HEK293 (cell line): ENCODE measurements around the gene LYPLAL1.

Experiments
- CTCF ChIA-PET: fragments of 350-600 bp; formaldehyde crosslinking; extraction: SDS; loops from one replicate; lab custom pipeline; 2021; ENCODE audit warnings: antibody characterized with exemption; lab: Yijun Ruan, JAX
- POLR2A ChIA-PET: fragments of 300-600 bp; formaldehyde crosslinking; extraction: SDS; loops from one replicate; lab custom pipeline; 2020; ENCODE audit warnings: antibody characterized with exemption, inconsistent platforms; lab: Yijun Ruan, JAX
- H3K27ac ChIP-seq: fragments of 200-500 bp; sonication (Bioruptor generic); 2 replicates; pipeline ENCODE4 v1.5.1; 2014; ENCODE audit warnings: low read depth, low read length, control low read depth, inconsistent platforms; ENCODE audit errors: extremely low read depth
- H3K36me3 ChIP-seq, 2 experiments: fragments of 200-500 bp in 1 of 2; sonication (Bioruptor generic) in 1 of 2; 1 replicate in 1 of 2; 2 replicates in 1 of 2; pipeline ENCODE4 v1.5.1; 2014 to 2017; ENCODE audit warnings: inconsistent platforms in 2 of 2, low read length in 2 of 2; ENCODE audit not compliant: control insufficient read depth in 2 of 2, insufficient read depth in 1 of 2
- H3K4me1 ChIP-seq: fragments of 200-500 bp; sonication (Bioruptor generic); 2 replicates; pipeline ENCODE4 v1.5.1; 2014; ENCODE audit warnings: mild to moderate bottlenecking, low read length, inconsistent platforms; ENCODE audit not compliant: control insufficient read depth, insufficient read depth
- H3K4me3 ChIP-seq: 2 replicates; pipeline ENCODE4 v1.5.1; 2011; ENCODE audit warnings: low read depth, mild to moderate bottlenecking, control low read depth, low read length, moderate library complexity
- H3K9me3 ChIP-seq: fragments of 200-500 bp; sonication (Bioruptor generic); 2 replicates; pipeline ENCODE4 v1.5.1; 2014; ENCODE audit warnings: low read depth, low read length, inconsistent platforms; ENCODE audit not compliant: control insufficient read depth, insufficient read depth
- GFI1B ChIP-seq: fragments of 450-650 bp; formaldehyde crosslinking; IDR thresholded peaks from 2 replicates; pipeline ENCODE4 v1.5.1; 2016; ENCODE audit warnings: missing biosample characterization, missing genetic modification characterization
- HOXA7 ChIP-seq: sonication (generic); formaldehyde crosslinking; IDR thresholded peaks from 2 replicates; pipeline ENCODE4 v1.8.1; 2022; ENCODE audit warnings: missing genetic modification reagents, borderline replicate concordance
- KLF16 ChIP-seq: fragments of 450-650 bp; formaldehyde crosslinking; IDR thresholded peaks from 2 replicates; pipeline ENCODE4 v1.5.1; 2017; ENCODE audit warnings: missing biosample characterization, missing genetic modification characterization
- KLF8 ChIP-seq: fragments of 450-650 bp; formaldehyde crosslinking; IDR thresholded peaks from 2 replicates; pipeline ENCODE4 v1.5.1; 2016; ENCODE audit warnings: missing biosample characterization, missing genetic modification characterization
- OVOL3 ChIP-seq: fragments of 450-650 bp; formaldehyde crosslinking; IDR thresholded peaks from 2 replicates; pipeline ENCODE4 v1.5.1; 2016; ENCODE audit warnings: missing biosample characterization, missing genetic modification characterization
- SP2 ChIP-seq: fragments of 450-650 bp; formaldehyde crosslinking; IDR thresholded peaks from 2 replicates; pipeline ENCODE4 v1.5.1; 2016; ENCODE audit warnings: missing biosample characterization, missing genetic modification characterization
- TCF7L2 ChIP-seq: IDR thresholded peaks from 2 replicates; pipeline ENCODE4 v1.6.1; 2011; ENCODE audit warnings: low read depth, mild to moderate bottlenecking, inconsistent platforms, low read length, moderate library complexity, borderline replicate concordance
- YY2 ChIP-seq: fragments of 450-650 bp; formaldehyde crosslinking; IDR thresholded peaks from 2 replicates; pipeline ENCODE4 v1.5.1; 2016; ENCODE audit warnings: missing biosample characterization, missing genetic modification characterization
- ZBTB49 ChIP-seq: fragments of 450-650 bp; formaldehyde crosslinking; IDR thresholded peaks from 2 replicates; pipeline ENCODE4 v1.5.1; 2016; ENCODE audit warnings: missing biosample characterization, missing genetic modification characterization, low read depth
- ZFP3 ChIP-seq: fragments of 450-650 bp; formaldehyde crosslinking; IDR thresholded peaks from 2 replicates; pipeline ENCODE4 v1.5.1; 2016; ENCODE audit warnings: low read depth, missing biosample characterization, missing genetic modification characterization
- ZNF214 ChIP-seq: fragments of 450-650 bp; formaldehyde crosslinking; IDR thresholded peaks from 2 replicates; pipeline ENCODE4 v1.5.1; 2017; ENCODE audit warnings: missing biosample characterization, mild to moderate bottlenecking, missing genetic modification characterization, borderline replicate concordance
- ZNF274 ChIP-seq, 2 experiments: fragments of 200-500 bp in 1 of 2; fragments of 450-650 bp in 1 of 2; sonication (Bioruptor generic) in 1 of 2; formaldehyde crosslinking in 1 of 2; IDR thresholded peaks; 2 replicates each; pipeline versions ENCODE4 v1.5.1 to v1.6.1; 2014 to 2016; ENCODE audit warnings: borderline replicate concordance in 1 of 2, inconsistent platforms in 1 of 2, low read length in 1 of 2, missing biosample characterization in 1 of 2, missing genetic modification characterization in 1 of 2
- ZNF335 ChIP-seq: fragments of 450-650 bp; formaldehyde crosslinking; conservative IDR thresholded peaks from 2 replicates; pipeline ENCODE4 v1.5.1; 2016; ENCODE audit warnings: missing biosample characterization, missing genetic modification characterization
- ZNF37A ChIP-seq: fragments of 450-650 bp; IDR thresholded peaks from 2 replicates; pipeline ENCODE4 v1.5.1; 2018; ENCODE audit warnings: missing biosample characterization, missing genetic modification characterization
- ZNF398 ChIP-seq: fragments of 450-650 bp; formaldehyde crosslinking; IDR thresholded peaks from 2 replicates; pipeline ENCODE4 v1.5.1; 2017; ENCODE audit warnings: missing biosample characterization, missing genetic modification characterization
- ZNF488 ChIP-seq: fragments of 450-650 bp; formaldehyde crosslinking; IDR thresholded peaks from 2 replicates; pipeline ENCODE4 v1.5.1; 2016; ENCODE audit warnings: missing biosample characterization, missing genetic modification characterization
- ZNF529 ChIP-seq: fragments of 450-650 bp; formaldehyde crosslinking; IDR thresholded peaks from 2 replicates; pipeline ENCODE4 v1.5.1; 2017; ENCODE audit warnings: missing genetic modification characterization, missing biosample characterization; ENCODE audit not compliant: insufficient replicate concordance
- ZNF571 ChIP-seq: fragments of 450-650 bp; formaldehyde crosslinking; IDR thresholded peaks from 2 replicates; pipeline ENCODE4 v1.5.0; 2017; ENCODE audit warnings: missing biosample characterization, missing genetic modification characterization
- ZNF777 ChIP-seq: fragments of 450-650 bp; formaldehyde crosslinking; IDR thresholded peaks from 2 replicates; pipeline ENCODE4 v1.5.1; 2017; ENCODE audit warnings: missing biosample characterization, missing genetic modification characterization, borderline replicate concordance
- ZNF791 ChIP-seq: fragments of 450-650 bp; formaldehyde crosslinking; IDR thresholded peaks from 2 replicates; pipeline ENCODE4 v1.5.1; 2016; ENCODE audit warnings: missing biosample characterization, missing genetic modification characterization
- ZSCAN18 ChIP-seq: fragments of 450-650 bp; formaldehyde crosslinking; IDR thresholded peaks from 2 replicates; pipeline ENCODE4 v1.5.1; 2016; ENCODE audit warnings: missing biosample characterization, missing genetic modification characterization
- ZSCAN4 ChIP-seq: fragments of 450-650 bp; formaldehyde crosslinking; IDR thresholded peaks from 2 replicates; pipeline ENCODE4 v1.5.1; 2017; ENCODE audit warnings: missing biosample characterization, missing genetic modification characterization
- TF ChIP-seq, protein P1 (sequence below): fragments of 450-650 bp; formaldehyde crosslinking; IDR thresholded peaks from 2 replicates; pipeline ENCODE4 v1.5.1; 2016; ENCODE audit warnings: missing biosample characterization, missing genetic modification characterization

LYPLAL1 gene

GRCh38 chr1:219223496-219223895, 49.8 kb downstream of the LYPLAL1 start:
- no peak overlapping the region for H3K27ac ChIP-seq
- ChIA-PET POLR2A (no interaction called here), CTCF (no interaction called here)
- peaks cover 0 to 29% of the 10 kb centered on the region in 2 experiments; a peak in 1 of 3 replicates for H3K36me3 ChIP-seq
- H3K4me1 ChIP-seq, result no peaks in the 10 kb centered on the region
- TF ChIP-seq ZNF37A (tag by site-specific recombination) (no peak), GFI1B (no peak), ZNF529 (no peak), ZNF274 (IDR thresholded peaks at IDR 0.05; ENCODE audit: low read length) (no peak), ZNF274 (tag by site-specific recombination; IDR thresholded peaks at IDR 0.05; ENCODE audit: borderline replicate concordance) (no peak), ZNF335 (tag by site-specific recombination) (no peak), ZNF777 (tag by site-specific recombination) (no peak), ZNF398 (tag by site-specific recombination) (no peak), ZNF571 (tag by site-specific recombination) (no peak), YY2 (tag by site-specific recombination) (no peak), ZNF488 (tag by site-specific recombination) (no peak), ZSCAN4 (tag by site-specific recombination) (no peak), SP2 (tag by site-specific recombination) (no peak), KLF8 (tag by site-specific recombination) (no peak)
- TF ChIP-seq, all 188 proteins: peak for 0
- Histone ChIP-seq H3K4me3 (no peak overlapping the region), H3K9me3 (no peaks in the 10 kb centered on the region)

GRCh38 chr1:219226196-219226595, 52.5 kb downstream of the LYPLAL1 start:
- ChIA-PET CTCF (interaction anchor here (0.7 kb wide), 1 partner anchor 52 kb away, joined by 4 read pairs; the partner anchor contains the start of gene LYPLAL1), POLR2A (no interaction called here)
- Histone ChIP-seq H3K9me3 (no peaks in the 10 kb centered on the region), H3K4me3 (no peak overlapping the region), H3K27ac (no peak overlapping the region), H3K4me1 (no peaks in the 10 kb centered on the region), H3K36me3 (peaks cover 0 to 14% of the 10 kb centered on the region in 2 experiments; a peak in 1 of 3 replicates)
- TF ChIP-seq ZNF777 (tag by site-specific recombination) (no peak), ZNF791 (tag by site-specific recombination) (no peak), TCF7L2 (no peak), KLF16 (tag by site-specific recombination) (no peak), OVOL3 (tag by site-specific recombination) (no peak), ZBTB49 (tag by site-specific recombination) (no peak), ZFP3 (no peak), ZNF214 (tag by site-specific recombination) (no peak), ZSCAN18 (tag by site-specific recombination) (no peak), HOXA7 (CRISPR knock-in tag) (no peak)
- TF ChIP-seq, protein P1, sequence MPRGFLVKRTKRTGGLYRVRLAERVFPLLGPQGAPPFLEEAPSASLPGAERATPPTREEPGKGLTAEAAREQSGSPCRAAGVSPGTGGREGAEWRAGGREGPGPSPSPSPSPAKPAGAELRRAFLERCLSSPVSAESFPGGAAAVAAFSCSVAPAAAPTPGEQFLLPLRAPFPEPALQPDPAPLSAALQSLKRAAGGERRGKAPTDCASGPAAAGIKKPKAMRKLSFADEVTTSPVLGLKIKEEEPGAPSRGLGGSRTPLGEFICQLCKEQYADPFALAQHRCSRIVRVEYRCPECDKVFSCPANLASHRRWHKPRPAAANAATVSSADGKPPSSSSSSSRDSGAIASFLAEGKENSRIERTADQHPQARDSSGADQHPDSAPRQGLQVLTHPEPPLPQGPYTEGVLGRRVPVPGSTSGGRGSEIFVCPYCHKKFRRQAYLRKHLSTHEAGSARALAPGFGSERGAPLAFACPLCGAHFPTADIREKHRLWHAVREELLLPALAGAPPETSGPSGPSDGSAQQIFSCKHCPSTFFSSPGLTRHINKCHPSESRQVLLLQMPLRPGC (tag by site-specific recombination), result no peak
